GM12872 (cell line): ENCODE data around the gene VARS2.

Experiments
- CTCF ChIP-seq: IDR thresholded peaks from 3 replicates; pipeline ENCODE4 v1.5.1; 2011; ENCODE audit warnings: low read depth, mild to moderate bottlenecking, low read length, moderate library complexity; ENCODE audit not compliant: insufficient read depth

The VARS2 gene

GRCh38 chr6:30918670-30919069, 4.6 kb downstream of the VARS2 start:
- TF ChIP-seq CTCF, result no peak

DNA sequence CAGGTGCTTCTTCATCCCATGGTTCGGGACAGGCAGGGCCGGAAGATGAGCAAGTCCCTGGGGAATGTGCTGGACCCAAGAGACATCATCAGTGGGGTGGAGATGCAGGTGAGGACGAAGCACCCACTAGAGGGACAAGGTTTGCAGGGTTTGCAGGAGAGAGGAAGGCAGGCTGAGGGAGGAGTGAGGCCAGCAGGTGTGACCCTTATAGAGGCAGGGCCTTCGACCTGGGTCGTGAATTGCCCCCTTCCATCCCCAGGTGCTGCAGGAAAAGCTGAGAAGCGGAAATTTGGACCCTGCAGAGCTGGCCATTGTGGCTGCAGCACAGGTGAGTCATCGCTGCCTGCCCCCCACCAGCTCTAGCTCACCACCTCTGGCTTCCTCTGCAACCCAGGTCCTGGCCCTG, 8.4 kb downstream of the VARS2 start:
- no peak for TF ChIP-seq CTCF

GRCh38 chr6:30926644-30927043, 12.6 kb downstream of the VARS2 start:
- TF ChIP-seq CTCF, result no peak

DNA sequence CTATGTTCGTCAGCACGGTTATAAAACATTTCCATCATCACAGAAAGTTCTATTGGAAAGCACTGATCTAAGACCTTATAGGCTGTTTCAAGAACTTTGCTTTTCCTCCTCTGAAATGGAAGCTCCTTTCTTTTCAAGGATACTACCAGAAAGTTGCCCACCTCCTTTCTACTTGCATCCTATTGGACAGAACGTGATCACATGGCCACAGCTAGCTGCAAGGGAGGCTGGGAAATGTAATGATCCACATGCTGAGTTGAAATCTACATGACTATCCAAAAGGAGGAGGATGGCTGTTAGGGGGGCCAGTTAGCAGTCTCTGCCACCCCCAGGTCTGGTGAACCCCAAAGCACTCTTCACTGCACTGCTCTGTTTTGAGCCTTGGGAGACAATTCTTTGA, 14.6 kb downstream of the VARS2 start:
- no peak for TF ChIP-seq CTCF

GRCh38 chr6:30930506-30930905, 16.5 kb downstream of the VARS2 start:
- no peak for TF ChIP-seq CTCF

GRCh38 chr6:30931272-30931671, 17.2 kb downstream of the VARS2 start:
- no peak for TF ChIP-seq CTCF

GRCh38 chr6:30931969-30932645, 18.1 kb downstream of the VARS2 start, which contains the start of gene SFTA2:
TSS of gene SFTA2 (minus strand) at chr6:30932170. CDS start at chr6:30932096, 74 bp downstream.
- no peak for TF ChIP-seq CTCF
